Measurements from ENCODE around the gene MN1. TPM values are rescaled to one million over a fixed set of nuclear protein-coding genes. Genes with fewer than 3 reads are reported as not detected.

Gene MN1
- total and polyA plus RNA-seq, 2 donors: 5.1 to 9.1 TPM

GRCh38 chr22:27775758-27776649 is 25.6 kb downstream of the MN1 start:
- WGBS: 37% methylated on average over 17 of the region's 17 CpGs
- DNase-seq (ENCODE audit: extremely low spot score): no peak
- no peaks in the 10 kb centered on the region for H3K36me3 ChIP-seq (ENCODE audit: insufficient read depth)

GRCh38 chr22:27775087-27775698 is 26.4 kb downstream of the MN1 start:
- DNase-seq (ENCODE audit: extremely low spot score): no peak
- H3K27ac ChIP-seq (ENCODE audit: low read depth): no peak overlapping the region
- H3K4me3 ChIP-seq (ENCODE audit: low read depth, low read length): no peak overlapping the region
- no peaks in the 10 kb centered on the region for H3K36me3 ChIP-seq (ENCODE audit: insufficient read depth)
- H3K4me1 ChIP-seq (ENCODE audit: insufficient read depth): no peaks in the 10 kb centered on the region
- 80% methylated on average over 18 of the region's 18 CpGs for WGBS

More at GRCh38 chr22:27775758-27776649, 25.6 kb downstream of the MN1 start:
- H3K4me1 ChIP-seq (ENCODE audit: insufficient read depth): no peaks in the 10 kb centered on the region
- H3K4me3 ChIP-seq (ENCODE audit: low read depth, low read length): no peak overlapping the region
- H3K27ac ChIP-seq (ENCODE audit: low read depth): no peak overlapping the region

- WGBS: 80% methylated on average over 9 of the region's 9 CpGs
- Histone ChIP-seq H3K4me3 (ENCODE audit: low read depth, low read length) (no peak overlapping the region), H3K27ac (ENCODE audit: low read depth) (no peak overlapping the region), H3K36me3 (ENCODE audit: insufficient read depth) (no peaks in the 10 kb centered on the region), H3K4me1 (ENCODE audit: insufficient read depth) (no peaks in the 10 kb centered on the region)
- DNase-seq (ENCODE audit: extremely low spot score): no peak
Observed at GRCh38 chr22:27774200-27774599, 27.4 kb downstream of the MN1 start.

- WGBS: 80% methylated on average over 18 of the region's 18 CpGs
- no peak overlapping the region for H3K27ac ChIP-seq (ENCODE audit: low read depth)
- no peak overlapping the region for H3K4me3 ChIP-seq (ENCODE audit: low read depth, low read length)
- H3K36me3 ChIP-seq (ENCODE audit: insufficient read depth): no peaks in the 10 kb centered on the region
- DNase-seq (ENCODE audit: extremely low spot score): no peak
- no peaks in the 10 kb centered on the region for H3K4me1 ChIP-seq (ENCODE audit: insufficient read depth)
Observed at GRCh38 chr22:27772984-27773498, 28.5 kb downstream of the MN1 start.

- no peak overlapping the region for H3K4me3 ChIP-seq (ENCODE audit: low read depth, low read length)
- H3K36me3 ChIP-seq (ENCODE audit: insufficient read depth): no peaks in the 10 kb centered on the region
- no peaks in the 10 kb centered on the region for H3K4me1 ChIP-seq (ENCODE audit: insufficient read depth)
- no peak for DNase-seq (ENCODE audit: extremely low spot score)
- no peak overlapping the region for H3K27ac ChIP-seq (ENCODE audit: low read depth)
- 87% methylated on average over 16 of the region's 16 CpGs for WGBS
Observed at GRCh38 chr22:27772081-27772983, 29.2 kb downstream of the MN1 start.

- DNase-seq (ENCODE audit: extremely low spot score): no peak
- Histone ChIP-seq H3K27ac (ENCODE audit: low read depth) (no peak overlapping the region), H3K4me3 (ENCODE audit: low read depth, low read length) (no peak overlapping the region), H3K4me1 (ENCODE audit: insufficient read depth) (no peaks in the 10 kb centered on the region), H3K36me3 (ENCODE audit: insufficient read depth) (no peaks in the 10 kb centered on the region)
- WGBS: 96% methylated on average over 5 of the region's 5 CpGs
Observed at GRCh38 chr22:27771637-27772036, 29.9 kb downstream of the MN1 start.

- H3K27ac ChIP-seq (ENCODE audit: low read depth): no peak overlapping the region
- WGBS: 87% methylated on average over 3 of the region's 3 CpGs
- H3K4me1 ChIP-seq (ENCODE audit: insufficient read depth): no peaks in the 10 kb centered on the region
Observed at GRCh38 chr22:27769012-27769411, 32.5 kb downstream of the MN1 start.

GRCh38 chr22:27768027-27768653 is 33.4 kb downstream of the MN1 start:
- Histone ChIP-seq H3K27ac (ENCODE audit: low read depth) (no peak overlapping the region), H3K4me1 (ENCODE audit: insufficient read depth) (no peaks in the 10 kb centered on the region), H3K4me3 (ENCODE audit: low read depth, low read length) (no peak overlapping the region), H3K36me3 (ENCODE audit: insufficient read depth) (no peaks in the 10 kb centered on the region)
- 81% methylated on average over 2 of the region's 2 CpGs for WGBS
- no peak for DNase-seq (ENCODE audit: extremely low spot score)

More at GRCh38 chr22:27769012-27769411, 32.5 kb downstream of the MN1 start:
- H3K4me3 ChIP-seq (ENCODE audit: low read depth, low read length): no peak overlapping the region
- DNase-seq (ENCODE audit: extremely low spot score): no peak
- H3K36me3 ChIP-seq (ENCODE audit: insufficient read depth): no peaks in the 10 kb centered on the region

GRCh38 chr22:27766679-27767078 is 34.9 kb downstream of the MN1 start:
- Histone ChIP-seq H3K36me3 (ENCODE audit: insufficient read depth) (no peaks in the 10 kb centered on the region), H3K4me1 (ENCODE audit: insufficient read depth) (no peaks in the 10 kb centered on the region), H3K27ac (ENCODE audit: low read depth) (no peak overlapping the region), H3K4me3 (ENCODE audit: low read depth, low read length) (no peak overlapping the region)
- 98% methylated on average over 3 of the region's 3 CpGs for WGBS
- DNase-seq (ENCODE audit: extremely low spot score): no peak

GRCh38 chr22:27765706-27766291 is 35.8 kb downstream of the MN1 start:
- H3K36me3 ChIP-seq (ENCODE audit: insufficient read depth): no peaks in the 10 kb centered on the region
- no peaks in the 10 kb centered on the region for H3K4me1 ChIP-seq (ENCODE audit: insufficient read depth)
- no peak overlapping the region for H3K27ac ChIP-seq (ENCODE audit: low read depth)
- 92% methylated on average over 15 of the region's 15 CpGs for whole genome bisulfite sequencing
- no peak overlapping the region for H3K4me3 ChIP-seq (ENCODE audit: low read depth, low read length)
- no peak for DNase-seq (ENCODE audit: extremely low spot score)

GRCh38 chr22:27764722-27765236 is 36.8 kb downstream of the MN1 start:
- Histone ChIP-seq H3K4me1 (ENCODE audit: insufficient read depth) (no peaks in the 10 kb centered on the region), H3K36me3 (ENCODE audit: insufficient read depth) (no peaks in the 10 kb centered on the region), H3K27ac (ENCODE audit: low read depth) (no peak overlapping the region), H3K4me3 (ENCODE audit: low read depth, low read length) (no peak overlapping the region)
- no peak for DNase-seq (ENCODE audit: extremely low spot score)
- 96% methylated on average over 3 of the region's 3 CpGs for WGBS

- DNase-seq (ENCODE audit: extremely low spot score): no peak
- 79% methylated on average over 15 of the region's 15 CpGs for WGBS
- no peaks in the 10 kb centered on the region for H3K36me3 ChIP-seq (ENCODE audit: insufficient read depth)
- no peaks in the 10 kb centered on the region for H3K4me1 ChIP-seq (ENCODE audit: insufficient read depth)
- H3K4me3 ChIP-seq (ENCODE audit: low read depth, low read length): no peak overlapping the region
- H3K27ac ChIP-seq (ENCODE audit: low read depth): no peak overlapping the region
Observed at GRCh38 chr22:27761665-27762064, 39.9 kb downstream of the MN1 start.
